NCI-H82 treated with DMSO at 0.1 percent for 48 hours (cell line): ENCODE results near the gene HS6ST3.

ENCODE experiments used
- DNase-seq: peaks from one replicate; lab custom pipeline; 2025; ENCODE audit not compliant: unreplicated experiment; lab: John Stamatoyannopoulos, UW

HS6ST3 gene

GRCh38 chr13:96646515-96647211 is 556.8 kb downstream of the HS6ST3 start:
- no peak for DNase-seq

- DNase-seq: no peak
Observed at GRCh38 chr13:96650301-96650886, 560.5 kb downstream of the HS6ST3 start.

DNA sequence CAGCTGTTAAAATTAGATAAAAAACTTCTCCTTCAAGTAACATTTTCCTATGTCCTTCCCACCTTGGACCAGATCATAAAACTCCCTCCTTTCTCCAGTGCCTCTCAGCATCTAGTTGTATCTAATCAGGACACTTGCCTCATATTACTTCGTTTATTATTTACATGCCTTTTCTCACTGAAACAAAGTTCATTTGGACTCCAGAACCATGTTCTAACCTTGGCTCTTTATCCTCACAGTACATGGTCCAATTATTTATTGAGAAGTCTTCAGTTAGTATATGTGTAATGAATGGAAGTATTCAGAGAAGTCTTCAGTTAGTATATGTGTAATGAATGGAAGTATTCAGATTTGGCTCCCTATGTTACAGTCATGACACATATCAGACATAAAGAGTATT is 561.7 kb downstream of the HS6ST3 start:
- DNase-seq: no peak

DNA sequence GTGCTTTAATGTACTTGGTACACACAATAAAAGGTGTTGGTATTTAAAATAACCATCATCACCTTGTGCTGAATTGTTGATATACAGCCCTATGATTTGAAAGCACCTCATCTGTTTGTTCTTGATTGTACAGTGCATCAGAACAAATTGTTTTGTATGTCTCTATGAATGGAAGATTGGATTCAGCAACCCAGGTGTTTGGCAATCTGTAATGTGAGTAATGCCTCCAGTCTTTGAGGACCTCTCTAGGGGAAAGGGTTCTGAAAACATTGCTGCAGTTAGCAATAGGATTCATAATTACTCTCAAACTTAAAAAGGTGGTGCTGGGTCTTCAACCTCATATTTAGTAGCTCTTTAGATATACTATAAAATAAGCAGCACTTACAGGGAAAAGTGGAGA is 562.6 kb downstream of the HS6ST3 start:
- no peak for DNase-seq

DNA sequence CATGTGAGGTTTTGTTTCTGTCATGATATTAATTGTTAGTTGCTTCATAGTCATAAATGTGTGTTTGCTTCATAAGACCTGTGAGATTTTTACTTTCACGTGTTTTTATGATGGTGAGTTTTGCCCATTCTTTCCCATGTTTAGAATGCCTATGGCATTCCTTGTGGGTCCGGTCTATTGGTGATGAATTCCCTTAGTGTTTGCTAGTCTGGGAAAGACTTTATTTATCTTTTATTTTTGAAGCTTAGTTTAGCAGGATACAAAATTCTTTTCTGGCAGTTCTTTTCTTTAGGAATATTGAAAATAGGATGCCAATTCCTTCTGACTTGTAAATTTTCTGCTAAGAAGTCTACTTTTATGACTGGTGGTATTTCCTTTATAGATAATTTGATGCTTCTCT is 571.7 kb downstream of the HS6ST3 start:
- DNase-seq: no peak

GRCh38 chr13:96662036-96662435 is 572.1 kb downstream of the HS6ST3 start:
- DNase-seq: no peak

DNA sequence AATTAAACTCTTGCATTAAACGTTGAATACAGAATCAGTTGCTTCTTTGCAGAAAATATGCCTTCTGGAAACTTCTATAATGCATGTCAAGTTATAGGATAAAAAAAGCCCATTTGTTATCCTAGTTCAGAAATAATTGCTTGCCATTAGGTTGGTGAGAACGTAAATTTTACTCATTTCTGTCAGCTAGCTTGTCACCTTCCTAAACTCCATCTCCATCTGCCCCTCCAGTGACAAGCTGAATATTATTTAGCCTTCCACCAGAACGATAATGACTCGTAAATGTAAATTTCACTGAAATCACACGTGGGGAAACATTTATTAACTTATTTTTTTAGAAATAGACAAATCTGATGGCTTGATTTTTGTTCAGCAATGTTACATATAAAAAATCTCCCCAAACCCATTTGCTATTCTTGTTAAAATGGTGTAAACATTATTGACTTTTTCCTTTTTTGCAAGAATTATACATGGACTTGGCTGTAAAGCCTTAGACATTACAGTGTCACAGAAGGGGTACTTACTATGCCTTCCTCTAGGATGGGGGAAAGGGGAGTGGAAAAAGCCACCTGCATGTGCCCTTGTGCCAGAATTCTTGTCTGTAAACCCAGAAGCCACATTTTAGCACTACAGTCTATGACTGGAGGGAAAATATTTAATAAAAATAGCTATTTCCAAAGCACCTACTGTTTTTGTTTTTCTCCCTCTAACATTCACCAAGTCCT is 577.5 kb downstream of the HS6ST3 start:
- DNase-seq: no peak

GRCh38 chr13:96671073-96671472 is 581.2 kb downstream of the HS6ST3 start:
- no peak for DNase-seq

- DNase-seq: no peak
Observed at GRCh38 chr13:96672016-96672415, 582.1 kb downstream of the HS6ST3 start.

DNA sequence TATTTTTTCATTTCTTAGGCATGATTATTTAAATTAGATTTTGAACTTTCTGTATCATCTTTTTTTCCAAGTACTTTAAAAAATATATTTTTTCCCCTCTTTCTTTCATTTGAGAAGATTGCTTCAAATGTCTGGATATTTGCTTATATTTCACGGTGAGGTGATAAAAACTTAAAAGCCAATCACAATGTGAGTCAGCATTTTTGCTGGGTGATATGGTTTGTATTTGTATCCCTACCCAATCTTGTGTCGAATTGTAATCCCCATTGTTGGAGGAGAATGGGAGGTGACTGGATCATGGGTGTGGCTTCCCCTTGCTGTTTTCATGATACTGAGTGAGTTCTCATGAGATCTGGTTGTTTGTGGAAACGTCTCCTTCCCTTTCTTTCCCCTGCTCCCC is 583.9 kb downstream of the HS6ST3 start:
- DNase-seq: no peak

DNA sequence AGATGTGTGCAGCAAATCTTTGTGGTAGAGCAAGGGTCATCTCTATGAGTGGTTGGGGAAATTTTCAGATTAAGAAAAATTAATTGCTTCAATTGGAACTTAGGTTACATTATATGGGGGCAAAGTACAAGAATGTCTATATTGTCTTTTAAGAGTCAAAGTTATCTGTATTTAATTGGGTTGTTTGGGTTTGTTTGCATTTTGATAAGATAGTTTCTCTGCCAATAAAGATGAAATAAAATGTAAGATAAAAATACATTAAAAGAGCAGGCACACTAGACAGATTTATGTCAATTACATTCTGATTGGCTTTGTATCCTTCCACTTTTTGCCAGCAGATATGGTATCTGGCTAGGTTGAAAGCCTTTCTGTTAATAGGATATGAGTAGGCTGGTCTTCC is 587.1 kb downstream of the HS6ST3 start:
- DNase-seq: no peak

GRCh38 chr13:96678801-96679200 is 588.9 kb downstream of the HS6ST3 start:
- DNase-seq: no peak

GRCh38 chr13:96680898-96681297 is 591.0 kb downstream of the HS6ST3 start:
- no peak for DNase-seq

- no peak for DNase-seq
Observed at GRCh38 chr13:96681766-96682165, 591.9 kb downstream of the HS6ST3 start.

- no peak for DNase-seq
Observed at GRCh38 chr13:96684469-96684868, 594.6 kb downstream of the HS6ST3 start.

GRCh38 chr13:96684907-96685306 is 595.0 kb downstream of the HS6ST3 start:
- DNase-seq: no peak

DNA sequence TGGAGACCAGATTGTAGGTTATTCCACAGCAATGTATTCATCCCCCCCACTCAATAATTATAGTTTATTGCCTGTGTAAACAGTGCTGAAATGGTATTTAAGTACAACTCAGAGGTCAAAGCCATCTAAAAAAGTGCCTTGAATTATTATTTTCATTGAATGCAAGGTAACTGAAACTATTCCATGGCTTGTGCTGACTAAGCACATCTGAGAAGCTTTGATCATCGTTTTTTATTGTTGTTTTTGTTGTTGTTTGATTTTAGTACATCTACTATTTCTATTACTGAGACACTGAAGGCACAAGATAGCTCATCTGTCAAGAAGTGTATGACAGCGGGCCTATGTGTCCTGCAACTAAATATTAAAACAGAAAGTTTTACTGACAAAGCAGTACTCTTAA is 596.4 kb downstream of the HS6ST3 start:
- DNase-seq: no peak

- DNase-seq: no peak
Observed at GRCh38 chr13:96687191-96687590, 597.3 kb downstream of the HS6ST3 start.

DNA sequence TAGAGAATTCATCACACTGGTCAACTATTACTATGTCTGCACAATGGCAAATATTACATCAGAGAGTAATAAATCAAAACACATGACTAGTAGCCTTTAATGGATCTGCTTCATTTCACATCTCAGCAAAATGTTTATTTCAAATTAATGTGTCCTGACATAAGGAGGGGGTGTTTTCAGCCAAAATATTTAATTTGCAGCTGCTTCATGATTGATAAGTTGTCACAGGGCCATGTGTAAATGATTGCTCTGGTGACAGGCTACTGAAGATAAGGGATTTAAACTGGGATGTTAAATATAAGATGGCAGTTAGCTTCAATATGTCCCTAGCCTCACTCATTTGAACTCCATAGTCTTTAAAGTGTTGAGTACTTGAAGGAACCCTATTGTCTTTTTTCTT is 601.1 kb downstream of the HS6ST3 start:
- no peak for DNase-seq

GRCh38 chr13:96696389-96696900 is 606.5 kb downstream of the HS6ST3 start:
- DNase-seq: no peak

DNA sequence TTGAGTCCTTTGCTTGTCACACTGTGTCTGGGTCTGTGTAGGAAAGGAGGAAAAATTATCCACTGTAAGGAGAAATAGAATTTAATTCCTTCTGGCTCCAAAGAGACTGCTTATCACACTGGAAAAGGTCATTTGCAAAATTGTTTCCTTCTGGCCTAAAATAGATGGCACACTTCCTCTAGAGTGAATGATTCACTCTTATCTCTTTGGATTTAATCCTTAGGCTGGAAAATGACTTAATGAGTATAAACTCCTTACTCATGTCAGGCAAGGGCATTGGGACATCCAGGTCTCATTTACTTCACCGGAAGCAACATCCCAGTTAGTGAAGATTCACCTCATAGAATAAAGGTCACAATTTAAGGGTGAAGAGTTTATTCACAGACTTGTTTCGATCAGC is 610.8 kb downstream of the HS6ST3 start:
- DNase-seq: no peak

GRCh38 chr13:96707146-96707545 is 617.2 kb downstream of the HS6ST3 start:
- no peak for DNase-seq
